Type B pancreatic cell (in vitro differentiated cells): ENCODE data around the gene LRRIQ1. TPM values are rescaled to one million over a fixed set of nuclear protein-coding genes. Genes with fewer than 3 reads are reported as not detected.
A peak's percentile ranks its signal among the peaks of the same experiment; 100 is the strongest.

ENCODE experiments used
- DNase-seq: peaks from one replicate; pipeline ENCODE4 v3.0.0; 2021; ENCODE audit warnings: mixed read lengths; ENCODE audit not compliant: unreplicated experiment; ENCODE audit errors: extremely low spot score
- H3K27ac Mint-ChIP-seq: 2 replicates; pipeline ENCODE4 v1.8.0; 2021; ENCODE audit warnings: mild to moderate bottlenecking, mixed read lengths
- H3K27me3 Mint-ChIP-seq: 2 replicates; pipeline ENCODE4 v1.8.0; 2021; ENCODE audit warnings: mixed read lengths
- H3K36me3 Mint-ChIP-seq: 2 replicates; pipeline ENCODE4 v1.8.0; 2021; ENCODE audit warnings: mixed read lengths
- H3K4me1 Mint-ChIP-seq: one replicate; pipeline ENCODE4 v1.8.0; 2021; ENCODE audit warnings: mixed read lengths; ENCODE audit not compliant: unreplicated experiment
- H3K4me3 Mint-ChIP-seq: 2 replicates; pipeline ENCODE4 v1.8.0; 2021; ENCODE audit warnings: mild to moderate bottlenecking, mixed read lengths
- H3K9me3 Mint-ChIP-seq: 2 replicates; pipeline ENCODE4 v1.8.0; 2021; ENCODE audit warnings: mixed read lengths
- total RNA-seq: library from RNA; stranded (reverse); gene quantifications from 2 replicates; pipeline ENCODE4 v1.2.1, GENCODE V29; 2021; ENCODE audit warnings: low replicate concordance
- TF ChIP-seq, protein P1 (sequence below): fragments of 200-600 bp; sonication (generic); conservative IDR thresholded peaks from 2 replicates; pipeline ENCODE4 v1.5.0; 2021; ENCODE audit warnings: antibody characterized with exemption, mild to moderate bottlenecking

The LRRIQ1 gene
- total RNA-seq, 1 donor from 2014 or later: 9.7 TPM

DNA sequence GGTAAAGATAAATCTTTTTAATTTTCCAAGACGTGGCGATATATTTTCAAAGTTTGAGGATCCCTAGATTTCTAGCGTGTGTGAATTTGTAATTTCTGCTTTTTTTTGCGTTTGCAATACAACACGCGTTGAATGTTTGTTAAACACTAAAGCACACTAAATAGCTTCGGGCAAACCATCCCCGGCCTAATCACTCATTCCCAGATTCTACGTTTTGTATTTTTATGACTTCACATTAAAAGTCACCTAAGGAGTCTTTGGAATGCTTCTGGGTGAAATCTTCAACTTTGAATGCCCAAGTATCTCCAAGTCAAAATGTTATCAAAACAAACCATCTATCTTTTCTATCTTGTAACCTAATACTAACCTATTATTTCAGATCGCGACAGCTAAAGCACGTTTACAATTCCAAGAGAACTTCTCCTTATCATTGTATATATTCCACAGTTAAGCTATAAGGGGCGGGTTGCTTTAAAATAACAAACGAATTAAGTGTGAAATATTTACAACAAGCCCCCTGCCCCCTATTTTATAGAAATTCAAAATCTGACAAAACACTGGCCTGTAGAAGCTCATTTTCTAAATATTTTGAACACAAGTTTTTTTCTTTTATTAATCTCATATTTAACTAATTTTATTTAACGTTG, 245.0 kb downstream of the LRRIQ1 start:
- peaks cover 6% of the 10 kb centered on the region for H3K36me3 Mint-ChIP-seq
- peak overlapping the region; percentile 92 for H3K27ac Mint-ChIP-seq
- TF ChIP-seq, protein P1, sequence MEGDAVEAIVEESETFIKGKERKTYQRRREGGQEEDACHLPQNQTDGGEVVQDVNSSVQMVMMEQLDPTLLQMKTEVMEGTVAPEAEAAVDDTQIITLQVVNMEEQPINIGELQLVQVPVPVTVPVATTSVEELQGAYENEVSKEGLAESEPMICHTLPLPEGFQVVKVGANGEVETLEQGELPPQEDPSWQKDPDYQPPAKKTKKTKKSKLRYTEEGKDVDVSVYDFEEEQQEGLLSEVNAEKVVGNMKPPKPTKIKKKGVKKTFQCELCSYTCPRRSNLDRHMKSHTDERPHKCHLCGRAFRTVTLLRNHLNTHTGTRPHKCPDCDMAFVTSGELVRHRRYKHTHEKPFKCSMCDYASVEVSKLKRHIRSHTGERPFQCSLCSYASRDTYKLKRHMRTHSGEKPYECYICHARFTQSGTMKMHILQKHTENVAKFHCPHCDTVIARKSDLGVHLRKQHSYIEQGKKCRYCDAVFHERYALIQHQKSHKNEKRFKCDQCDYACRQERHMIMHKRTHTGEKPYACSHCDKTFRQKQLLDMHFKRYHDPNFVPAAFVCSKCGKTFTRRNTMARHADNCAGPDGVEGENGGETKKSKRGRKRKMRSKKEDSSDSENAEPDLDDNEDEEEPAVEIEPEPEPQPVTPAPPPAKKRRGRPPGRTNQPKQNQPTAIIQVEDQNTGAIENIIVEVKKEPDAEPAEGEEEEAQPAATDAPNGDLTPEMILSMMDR: no peak
- no peak for DNase-seq
- no peaks in the 10 kb centered on the region for H3K9me3 Mint-ChIP-seq
- H3K4me3 Mint-ChIP-seq: peak overlapping the region; percentile 99
- H3K27me3 Mint-ChIP-seq: peaks cover 67% of the 10 kb centered on the region
- H3K4me1 Mint-ChIP-seq: peaks cover 10% of the 10 kb centered on the region

DNA sequence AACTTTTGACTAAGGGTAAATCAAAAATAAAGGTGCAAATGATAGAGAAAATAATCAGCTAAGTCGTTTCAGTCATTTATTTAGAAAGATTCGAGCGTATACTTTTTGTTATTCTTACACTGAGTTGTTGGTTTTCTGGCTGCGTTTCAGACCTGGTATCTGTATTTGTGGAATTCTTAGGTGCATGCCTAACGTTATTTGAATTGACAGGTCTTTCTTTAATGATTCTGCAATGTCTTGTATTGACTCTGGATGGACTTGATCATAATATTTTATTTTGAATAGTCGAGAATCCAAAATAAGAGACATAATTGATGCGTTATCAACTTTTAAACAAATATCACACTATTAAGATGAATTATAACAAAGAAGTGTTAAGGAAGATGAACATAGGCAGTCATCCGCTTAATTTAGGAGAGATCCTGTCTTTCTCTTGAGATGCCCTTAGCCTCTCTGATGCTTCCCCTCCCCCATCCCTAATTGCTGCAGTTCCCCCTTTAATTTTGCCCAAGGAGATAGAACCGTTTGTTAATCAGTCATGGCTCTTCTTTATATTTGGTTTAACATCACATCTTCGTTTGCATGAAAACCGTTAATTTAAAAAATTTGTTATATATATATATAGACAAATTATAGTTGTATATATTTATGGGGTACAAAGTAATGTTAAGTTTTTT, 245.6 kb downstream of the LRRIQ1 start:
- H3K4me3 Mint-ChIP-seq: peak overlapping the region; percentile 99
- peaks cover 61% of the 10 kb centered on the region for H3K27me3 Mint-ChIP-seq
- H3K27ac Mint-ChIP-seq: peak overlapping the region; percentile 32
- peaks cover 6% of the 10 kb centered on the region for H3K36me3 Mint-ChIP-seq
- H3K4me1 Mint-ChIP-seq: peaks cover 10% of the 10 kb centered on the region
- TF ChIP-seq, protein P1: no peak
- H3K9me3 Mint-ChIP-seq: no peaks in the 10 kb centered on the region
- no peak for DNase-seq

DNA sequence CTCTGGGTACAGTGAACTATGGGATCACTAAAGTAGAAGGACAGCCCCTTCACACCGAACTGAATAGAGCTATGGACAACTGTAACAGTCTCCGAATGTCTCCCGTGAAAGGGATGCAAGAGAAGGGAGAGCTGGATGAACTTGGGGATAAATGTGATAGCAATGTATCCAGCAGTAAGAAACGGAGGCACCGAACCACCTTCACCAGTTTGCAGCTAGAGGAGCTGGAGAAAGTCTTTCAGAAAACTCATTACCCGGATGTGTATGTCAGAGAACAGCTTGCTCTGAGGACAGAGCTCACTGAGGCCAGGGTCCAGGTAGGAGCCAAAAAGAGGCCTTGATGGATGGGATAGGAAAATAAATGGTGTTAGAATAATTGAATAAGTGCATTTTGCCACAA, 247.4 kb downstream of the LRRIQ1 start:
- no peak for DNase-seq
- Mint-ChIP-seq H3K27ac (no peak overlapping the region), H3K4me1 (peaks cover 10% of the 10 kb centered on the region), H3K4me3 (peak overlapping the region; percentile 28), H3K36me3 (peaks cover 6% of the 10 kb centered on the region), H3K9me3 (no peaks in the 10 kb centered on the region), H3K27me3 (peaks cover 43% of the 10 kb centered on the region)
- TF ChIP-seq, protein P1: no peak

Other genes with a start within 250 kb of the LRRIQ1 start
- gene SLC6A15, start 123.6 kb upstream of the LRRIQ1 start, total RNA-seq: 1.4 and 14.8 TPM in 2 replicates
- gene TSPAN19, start 74 bp upstream of the LRRIQ1 start, total RNA-seq: 0.56 TPM in 1 of 2 replicates, not detected in the other
- gene ALX1, start 243.9 kb downstream of the LRRIQ1 start, total RNA-seq: 2.4 and 7.0 TPM in 2 replicates